ENCODE measurements around the gene CHN2.

- TF ChIP-seq CTCF (IDR thresholded peaks at IDR 0.05) = no peak
- no peak for TF ChIP-seq EZH2phosphoT487 (IDR thresholded peaks at IDR 0.05)
- no peak for TF ChIP-seq EZH2 (IDR thresholded peaks at IDR 0.05)
These were observed 19.5 kb downstream of the CHN2 start for GRCh38 chr7:29214056-29214455.
